Sigmoid colon (tissue), 4 donors: ENCODE measurements around the gene CLOCK.

Source experiments
- CTCF ChIP-seq, 4 experiments: fragments of 450-650 bp in 3 of 4; fragments of 200-600 bp in 1 of 4; IDR thresholded peaks; one replicate each; pipeline ENCODE4 v1.5.1; 2016 to 2019; ENCODE audit warnings: antibody characterized with exemption in 4 of 4, mild to moderate bottlenecking in 3 of 4, moderate library complexity in 2 of 4
- EP300 ChIP-seq, 4 donors: sonication (generic); formaldehyde crosslinking; IDR thresholded peaks; one replicate each; pipeline ENCODE4 v1.6.1; 2017; ENCODE audit warnings: antibody characterized with exemption in 4 of 4
- POLR2A ChIP-seq, 2 donors: fragments of 450-650 bp; IDR thresholded peaks; one replicate each; pipeline ENCODE4 v1.6.1; 2016; ENCODE audit warnings: antibody characterized with exemption in 2 of 2, mild to moderate bottlenecking in 2 of 2, moderate library complexity in 2 of 2
- POLR2AphosphoS5 ChIP-seq, 4 donors: sonication (generic); formaldehyde crosslinking; IDR thresholded peaks; one replicate each; pipeline ENCODE4 v1.6.1; 2017; ENCODE audit warnings: antibody characterized with exemption in 4 of 4

DNA sequence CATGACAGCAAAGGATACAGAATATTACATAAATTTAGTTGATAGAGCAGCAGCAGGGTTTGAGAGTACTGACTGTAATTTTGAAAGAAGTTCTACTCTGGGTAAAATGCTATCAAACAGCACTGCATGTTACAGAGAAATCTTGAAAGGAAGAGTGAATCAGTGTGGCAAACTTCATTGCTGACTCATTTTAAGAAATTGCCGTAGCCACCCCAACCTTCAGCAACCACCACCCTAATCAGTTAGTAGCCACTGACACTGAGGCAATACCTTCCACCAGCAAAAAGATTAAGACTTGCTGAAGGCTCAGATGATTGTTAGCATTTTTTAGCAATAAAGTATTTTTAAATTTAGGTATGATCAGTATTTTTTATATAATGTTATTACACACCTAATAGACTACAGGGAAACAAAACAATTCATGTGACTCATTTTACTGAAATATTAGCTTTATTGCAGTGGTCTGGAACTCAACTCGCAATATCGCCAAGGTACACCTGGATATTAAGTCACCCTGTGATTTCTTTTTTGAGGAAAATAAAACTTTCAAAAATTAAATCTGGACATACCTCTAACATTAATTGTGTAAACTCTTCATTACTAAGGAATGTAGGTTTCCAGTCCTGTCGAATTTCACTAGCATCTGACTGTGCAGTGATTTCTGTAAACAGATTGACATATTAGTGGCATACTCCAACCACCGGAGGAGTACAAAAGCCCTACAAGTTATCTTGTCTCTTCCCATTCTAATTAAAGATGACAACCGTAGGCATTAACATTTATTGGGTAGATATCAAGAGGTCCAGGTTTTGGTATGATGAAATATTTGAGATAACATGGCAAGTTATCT, 71.1 kb downstream of the CLOCK start:
- no peak for TF ChIP-seq CTCF (IDR thresholded peaks at IDR 0.05)
- no peak for TF ChIP-seq POLR2A (IDR thresholded peaks at IDR 0.05)
- no peak for TF ChIP-seq EP300 (IDR thresholded peaks at IDR 0.05)
- TF ChIP-seq POLR2AphosphoS5 (IDR thresholded peaks at IDR 0.05), result no peak
